ENCODE measurements around the gene SELENOO.
A peak's percentile ranks its signal among the peaks of the same experiment; 100 is the strongest.

SELENOO gene

DNA sequence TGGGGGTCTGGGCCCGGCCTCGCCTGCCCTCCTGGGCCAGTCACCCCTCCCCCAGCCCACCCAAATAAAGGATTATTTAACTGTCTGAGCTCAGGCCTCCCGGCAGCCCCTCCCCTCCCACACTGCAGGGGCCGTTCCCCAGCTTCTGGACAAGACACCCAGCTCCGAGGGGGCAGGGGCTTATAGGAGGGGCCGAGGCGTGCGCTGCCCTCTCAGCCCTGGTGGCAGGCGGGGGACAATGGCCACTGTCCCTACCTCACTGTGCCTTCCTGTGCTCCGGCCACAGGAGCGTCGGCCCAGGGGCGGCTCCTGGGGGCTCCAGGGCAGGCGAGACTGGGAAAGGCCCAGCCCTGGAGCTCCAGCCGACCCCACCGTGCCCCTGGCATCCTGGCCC lies 2.2 kb upstream of the SELENOO start:
- Histone ChIP-seq H3K27ac (ENCODE audit: low read depth, low read length) (peak overlapping the region; percentile 71; the same call in 1 of the 2 replicates), H3K36me3 (ENCODE audit: control insufficient read depth, low read length) (peaks cover 84% of the 10 kb centered on the region), H3K4me1 (ENCODE audit: control insufficient read depth, low read length) (peaks cover 63% of the 10 kb centered on the region), H3K9me2 (replicated peaks; ENCODE audit: control insufficient read depth, low read length) (no peaks in the 10 kb centered on the region), H3K79me2 (ENCODE audit: control insufficient read depth, low read length) (peaks cover 70% of the 10 kb centered on the region), H4K20me1 (ENCODE audit: control insufficient read depth, insufficient read depth, low read depth, low read length) (peaks cover 5% of the 10 kb centered on the region; the same call in 1 of the 2 replicates), H3K4me2 (ENCODE audit: low read length) (peak overlapping the region; percentile 81; the same call in 1 of the 2 replicates), H3K27me3 (ENCODE audit: control insufficient read depth, low read length) (no peaks in the 10 kb centered on the region), H3K4me3 (ENCODE audit: low read length) (no peak overlapping the region), H3F3A (ENCODE audit: control insufficient read depth, insufficient read depth) (peaks cover 7% of the 10 kb centered on the region), H3K9me3 (ENCODE audit: control insufficient read depth, insufficient read depth, low read length) (no peaks in the 10 kb centered on the region)
- TF ChIP-seq, protein P1, sequence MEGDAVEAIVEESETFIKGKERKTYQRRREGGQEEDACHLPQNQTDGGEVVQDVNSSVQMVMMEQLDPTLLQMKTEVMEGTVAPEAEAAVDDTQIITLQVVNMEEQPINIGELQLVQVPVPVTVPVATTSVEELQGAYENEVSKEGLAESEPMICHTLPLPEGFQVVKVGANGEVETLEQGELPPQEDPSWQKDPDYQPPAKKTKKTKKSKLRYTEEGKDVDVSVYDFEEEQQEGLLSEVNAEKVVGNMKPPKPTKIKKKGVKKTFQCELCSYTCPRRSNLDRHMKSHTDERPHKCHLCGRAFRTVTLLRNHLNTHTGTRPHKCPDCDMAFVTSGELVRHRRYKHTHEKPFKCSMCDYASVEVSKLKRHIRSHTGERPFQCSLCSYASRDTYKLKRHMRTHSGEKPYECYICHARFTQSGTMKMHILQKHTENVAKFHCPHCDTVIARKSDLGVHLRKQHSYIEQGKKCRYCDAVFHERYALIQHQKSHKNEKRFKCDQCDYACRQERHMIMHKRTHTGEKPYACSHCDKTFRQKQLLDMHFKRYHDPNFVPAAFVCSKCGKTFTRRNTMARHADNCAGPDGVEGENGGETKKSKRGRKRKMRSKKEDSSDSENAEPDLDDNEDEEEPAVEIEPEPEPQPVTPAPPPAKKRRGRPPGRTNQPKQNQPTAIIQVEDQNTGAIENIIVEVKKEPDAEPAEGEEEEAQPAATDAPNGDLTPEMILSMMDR (IDR thresholded peaks at IDR 0.05; ENCODE audit: low read depth, low read length, poor library complexity, severe bottlenecking), result no peak

- Histone ChIP-seq H4K20me1 (ENCODE audit: control insufficient read depth, insufficient read depth, low read depth, low read length) (peaks cover 5% of the 10 kb centered on the region; the same call in 1 of the 2 replicates), H3K9me3 (ENCODE audit: control insufficient read depth, insufficient read depth, low read length) (no peaks in the 10 kb centered on the region), H3K4me3 (ENCODE audit: low read length) (peak overlapping the region; percentile 75), H3F3A (ENCODE audit: control insufficient read depth, insufficient read depth) (peaks cover 7% of the 10 kb centered on the region), H3K27ac (ENCODE audit: low read depth, low read length) (peak overlapping the region; percentile 71), H3K27me3 (ENCODE audit: control insufficient read depth, low read length) (no peaks in the 10 kb centered on the region), H3K4me2 (ENCODE audit: low read length) (peak overlapping the region; percentile 81), H3K9me2 (replicated peaks; ENCODE audit: control insufficient read depth, low read length) (no peaks in the 10 kb centered on the region), H3K36me3 (ENCODE audit: control insufficient read depth, low read length) (peaks cover 83% of the 10 kb centered on the region), H3K4me1 (ENCODE audit: control insufficient read depth, low read length) (peaks cover 62% of the 10 kb centered on the region), H3K79me2 (ENCODE audit: control insufficient read depth, low read length) (peaks cover 70% of the 10 kb centered on the region)
- TF ChIP-seq, protein P1 (IDR thresholded peaks at IDR 0.05; ENCODE audit: low read depth, low read length, poor library complexity, severe bottlenecking), result no peak
- no peak for TF ChIP-seq EZH2phosphoT487 (IDR thresholded peaks at IDR 0.05; ENCODE audit: borderline replicate concordance, low read length)
Measured at GRCh38 chr22:50199251-50199721, 1.5 kb upstream of the SELENOO start.

DNA sequence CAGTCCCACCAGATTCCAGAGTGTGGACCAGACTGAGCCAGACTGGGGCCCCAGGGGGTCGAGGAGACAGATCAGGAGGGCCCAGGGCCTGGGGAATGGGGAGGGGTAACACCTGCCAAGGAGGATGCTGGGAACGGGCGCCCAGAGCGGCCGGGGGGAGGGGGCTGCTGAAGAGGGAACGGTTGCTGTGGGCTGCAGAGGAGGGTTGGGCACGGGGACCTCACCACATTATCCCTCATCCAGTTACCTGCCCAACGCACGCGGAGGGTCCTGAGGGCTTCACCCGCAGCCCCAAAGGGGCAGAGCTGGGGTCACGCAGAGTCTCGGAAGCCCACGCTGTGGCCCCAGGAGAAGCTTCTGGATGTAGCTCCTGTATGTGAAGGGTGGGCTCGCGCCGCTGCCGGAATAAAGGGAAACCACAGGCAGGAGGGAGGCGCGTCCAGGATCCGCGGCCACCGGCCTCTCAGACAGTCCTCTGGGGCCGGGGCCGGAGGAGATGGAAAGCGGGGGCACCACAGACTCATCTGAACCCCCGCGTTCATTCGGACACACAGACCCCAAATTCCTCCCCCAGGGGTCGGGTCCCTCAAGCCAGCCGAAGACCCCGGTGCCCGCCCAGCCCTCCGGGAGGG lies 866 bp upstream of the SELENOO start:
- Histone ChIP-seq H3F3A (ENCODE audit: control insufficient read depth, insufficient read depth) (peaks cover 10% of the 10 kb centered on the region), H3K27ac (ENCODE audit: low read depth, low read length) (peak overlapping the region; percentile 71), H3K79me2 (ENCODE audit: control insufficient read depth, low read length) (peaks cover 70% of the 10 kb centered on the region), H3K27me3 (ENCODE audit: control insufficient read depth, low read length) (no peaks in the 10 kb centered on the region), H3K36me3 (ENCODE audit: control insufficient read depth, low read length) (peaks cover 82% of the 10 kb centered on the region), H3K9me2 (replicated peaks; ENCODE audit: control insufficient read depth, low read length) (no peaks in the 10 kb centered on the region), H4K20me1 (ENCODE audit: control insufficient read depth, insufficient read depth, low read depth, low read length) (peaks cover 9% of the 10 kb centered on the region; the same call in 1 of the 2 replicates), H3K4me2 (ENCODE audit: low read length) (peak overlapping the region; percentile 81), H3K4me1 (ENCODE audit: control insufficient read depth, low read length) (peaks cover 58% of the 10 kb centered on the region), H3K9me3 (ENCODE audit: control insufficient read depth, insufficient read depth, low read length) (no peaks in the 10 kb centered on the region), H3K4me3 (ENCODE audit: low read length) (peak overlapping the region; percentile 75)
- TF ChIP-seq EZH2phosphoT487 (IDR thresholded peaks at IDR 0.05; ENCODE audit: borderline replicate concordance, low read length), result no peak
- TF ChIP-seq, protein P1 (IDR thresholded peaks at IDR 0.05; ENCODE audit: low read depth, low read length, poor library complexity, severe bottlenecking), result no peak
